Thyroid gland (tissue), 4 donors: ENCODE results near the gene GRIFIN.

Source experiments
- CTCF ChIP-seq, 6 experiments: fragments of 200-600 bp in 3 of 6; fragments of 450-650 bp in 3 of 6; sonication (generic) in 3 of 6; IDR thresholded peaks; one replicate each; pipeline ENCODE4 v1.5.1; 2016 to 2019; ENCODE audit warnings: antibody characterized with exemption in 6 of 6, mild to moderate bottlenecking in 2 of 6, inconsistent platforms in 1 of 6, moderate library complexity in 1 of 6
- POLR2A ChIP-seq, 2 donors: fragments of 450-650 bp; IDR thresholded peaks; one replicate each; pipeline ENCODE4 v1.6.1; 2017; ENCODE audit warnings: antibody characterized with exemption in 2 of 2, mild to moderate bottlenecking in 2 of 2, moderate library complexity in 1 of 2

DNA sequence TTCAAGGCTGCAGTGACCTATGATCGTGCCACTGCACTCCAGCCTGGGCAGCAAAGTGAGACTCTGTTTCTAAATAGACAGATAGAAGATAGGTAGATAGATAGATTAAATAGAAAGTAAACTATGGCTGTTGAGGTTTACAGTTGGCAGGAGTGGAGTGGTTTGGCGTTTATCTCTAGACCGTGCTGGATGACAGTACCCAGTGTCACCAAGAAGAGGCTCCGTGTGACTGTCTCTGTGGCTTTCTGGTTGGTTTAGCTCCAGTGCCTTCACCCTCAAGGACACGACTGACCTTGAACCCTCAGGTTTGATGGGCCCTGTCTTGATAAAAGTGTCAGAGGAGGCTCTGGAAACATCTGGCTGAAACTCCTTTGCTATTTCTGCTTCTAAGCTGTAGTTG is 41.1 kb downstream of the GRIFIN start:
- TF ChIP-seq CTCF (IDR thresholded peaks at IDR 0.05) (no peak), POLR2A (IDR thresholded peaks at IDR 0.05) (no peak)
